Measurements from ENCODE around the gene DPYSL4. TPM values are rescaled to one million over a fixed set of nuclear protein-coding genes. Genes with fewer than 3 reads are reported as not detected.

The DPYSL4 gene
- total RNA-seq, 1 experiment from 2014 or later = 26.3 TPM

DNA sequence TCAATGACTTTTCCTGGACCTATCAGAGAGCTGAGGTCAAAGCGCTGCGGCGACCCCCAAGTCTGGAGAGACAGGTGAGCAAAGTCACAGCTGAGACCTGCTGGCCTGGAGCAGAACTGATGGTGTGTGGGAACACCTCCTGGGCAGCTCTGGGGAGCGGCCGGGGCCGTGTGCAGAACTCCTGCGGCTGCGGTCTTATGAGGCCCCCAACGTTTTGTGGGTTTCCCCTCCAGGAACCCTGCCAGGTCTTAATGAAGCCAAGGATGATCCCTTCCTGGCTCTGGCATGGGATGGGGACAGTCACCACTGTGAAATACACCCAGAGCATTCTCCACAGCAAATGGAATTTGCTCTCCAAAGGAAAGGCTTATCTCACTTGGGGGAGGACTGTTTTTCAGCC is 26.1 kb downstream of the DPYSL4 start:
- TF ChIP-seq, protein P1, sequence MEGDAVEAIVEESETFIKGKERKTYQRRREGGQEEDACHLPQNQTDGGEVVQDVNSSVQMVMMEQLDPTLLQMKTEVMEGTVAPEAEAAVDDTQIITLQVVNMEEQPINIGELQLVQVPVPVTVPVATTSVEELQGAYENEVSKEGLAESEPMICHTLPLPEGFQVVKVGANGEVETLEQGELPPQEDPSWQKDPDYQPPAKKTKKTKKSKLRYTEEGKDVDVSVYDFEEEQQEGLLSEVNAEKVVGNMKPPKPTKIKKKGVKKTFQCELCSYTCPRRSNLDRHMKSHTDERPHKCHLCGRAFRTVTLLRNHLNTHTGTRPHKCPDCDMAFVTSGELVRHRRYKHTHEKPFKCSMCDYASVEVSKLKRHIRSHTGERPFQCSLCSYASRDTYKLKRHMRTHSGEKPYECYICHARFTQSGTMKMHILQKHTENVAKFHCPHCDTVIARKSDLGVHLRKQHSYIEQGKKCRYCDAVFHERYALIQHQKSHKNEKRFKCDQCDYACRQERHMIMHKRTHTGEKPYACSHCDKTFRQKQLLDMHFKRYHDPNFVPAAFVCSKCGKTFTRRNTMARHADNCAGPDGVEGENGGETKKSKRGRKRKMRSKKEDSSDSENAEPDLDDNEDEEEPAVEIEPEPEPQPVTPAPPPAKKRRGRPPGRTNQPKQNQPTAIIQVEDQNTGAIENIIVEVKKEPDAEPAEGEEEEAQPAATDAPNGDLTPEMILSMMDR (conservative IDR thresholded peaks at IDR 0.05) = no peak
- Histone ChIP-seq H3K56ac (ENCODE audit: insufficient read length, low read depth, low read length) (no peak overlapping the region), H2BK12ac (ENCODE audit: insufficient read length, low read depth, low read length) (no peak overlapping the region), H4K91ac (ENCODE audit: insufficient read length, low read depth, low read length) (no peak overlapping the region), H3K27ac (ENCODE audit: insufficient read length, low read depth, low read length) (no peak overlapping the region), H3K4ac (ENCODE audit: low read depth, low read length) (no peak overlapping the region), H3K9ac (ENCODE audit: extremely low read depth, insufficient read length, low read length) (no peak overlapping the region), H3K79me1 (ENCODE audit: insufficient read depth, low read depth, low read length, poor library complexity, severe bottlenecking) (no peaks in the 10 kb centered on the region), H4K8ac (replicated peaks; ENCODE audit: insufficient read length, low read depth, low read length) (no peak overlapping the region), H2AK5ac (ENCODE audit: insufficient read length, low read length) (no peak overlapping the region), H3K18ac (ENCODE audit: insufficient read length, low read depth, low read length) (no peak overlapping the region), H3K9me3 (ENCODE audit: control insufficient read depth, low read depth, low read length) (no peaks in the 10 kb centered on the region), H4K5ac (ENCODE audit: insufficient read length, low read depth, low read length) (no peak overlapping the region), H3K4me2 (ENCODE audit: insufficient read depth, insufficient read length, low read length) (no peak overlapping the region), H3K27me3 (ENCODE audit: insufficient read depth, low read length) (no peaks in the 10 kb centered on the region), H3K14ac (ENCODE audit: insufficient read depth, low read length) (no peak overlapping the region), H3K23ac (ENCODE audit: insufficient read length, low read depth, low read length) (no peak overlapping the region), H2BK5ac (ENCODE audit: insufficient read length, low read length) (no peak overlapping the region), H3K4me1 (ENCODE audit: insufficient read depth, low read length) (no peaks in the 10 kb centered on the region), H2AFZ (ENCODE audit: low read length) (no peak overlapping the region), H3T11ph (ENCODE audit: low read length) (no peak overlapping the region), H2BK120ac (ENCODE audit: low read depth, low read length, poor library complexity, severe bottlenecking) (no peak overlapping the region), H3K79me2 (ENCODE audit: insufficient read depth, low read length) (no peaks in the 10 kb centered on the region), H3K23me2 (ENCODE audit: insufficient read length, low read depth, low read length, poor library complexity, severe bottlenecking) (no peaks in the 10 kb centered on the region), H2BK15ac (ENCODE audit: low read depth, low read length) (no peak overlapping the region), H4K20me1 (ENCODE audit: control insufficient read depth, insufficient read depth, insufficient read length) (no peaks in the 10 kb centered on the region), H2BK20ac (ENCODE audit: low read depth, low read length, poor library complexity, severe bottlenecking) (no peak overlapping the region)
- no peak overlapping the region for H3K27ac Mint-ChIP-seq
- H3K4me3 Mint-ChIP-seq = no peak overlapping the region
- H3K27me3 Mint-ChIP-seq (ENCODE audit: low read depth) = peaks cover 10% of the 10 kb centered on the region
- H3K9me3 Mint-ChIP-seq = peaks cover 42 to 45% of the 10 kb centered on the region in 2 experiments
- WGBS (ENCODE audit: extremely low coverage, insufficient read length, low lambda C conversion rate) = no CpG with 5 or more reads among the region's 9 CpGs
- no peak for DNase-seq
- no peaks in the 10 kb centered on the region for H3K4me1 Mint-ChIP-seq
- H3K36me3 Mint-ChIP-seq (ENCODE audit: insufficient read depth in 1 of 3, low read depth in 3 of 3) = peaks cover 24 to 31% (median 31%) of the 10 kb centered on the region in 3 experiments

Data from H9 (cell line).